ENCODE data around the gene AKAP6.

The AKAP6 gene

DNA sequence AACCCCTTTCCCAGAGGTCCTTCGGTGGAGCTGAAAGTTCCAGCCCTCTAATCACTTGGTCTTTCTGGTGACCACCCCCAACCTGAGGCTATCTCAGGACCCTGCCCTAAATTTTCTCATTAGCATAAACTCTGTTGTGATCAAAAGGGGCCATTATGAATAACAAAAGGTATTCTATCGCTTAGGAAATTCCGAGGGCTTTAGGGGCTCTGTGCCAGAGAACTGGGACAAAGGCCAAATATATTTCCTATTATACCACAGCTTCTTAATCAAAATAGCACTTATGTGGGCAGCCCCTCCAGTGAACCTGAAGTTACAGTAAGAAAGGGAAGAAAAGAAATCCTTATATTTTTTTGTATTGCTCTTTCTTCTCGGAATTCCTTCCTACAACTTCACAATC, 484.3 kb downstream of the AKAP6 start:
- no peak for TF ChIP-seq EZH2 (IDR thresholded peaks at IDR 0.05; ENCODE audit: borderline replicate concordance, low read length)
- TF ChIP-seq, protein P1, sequence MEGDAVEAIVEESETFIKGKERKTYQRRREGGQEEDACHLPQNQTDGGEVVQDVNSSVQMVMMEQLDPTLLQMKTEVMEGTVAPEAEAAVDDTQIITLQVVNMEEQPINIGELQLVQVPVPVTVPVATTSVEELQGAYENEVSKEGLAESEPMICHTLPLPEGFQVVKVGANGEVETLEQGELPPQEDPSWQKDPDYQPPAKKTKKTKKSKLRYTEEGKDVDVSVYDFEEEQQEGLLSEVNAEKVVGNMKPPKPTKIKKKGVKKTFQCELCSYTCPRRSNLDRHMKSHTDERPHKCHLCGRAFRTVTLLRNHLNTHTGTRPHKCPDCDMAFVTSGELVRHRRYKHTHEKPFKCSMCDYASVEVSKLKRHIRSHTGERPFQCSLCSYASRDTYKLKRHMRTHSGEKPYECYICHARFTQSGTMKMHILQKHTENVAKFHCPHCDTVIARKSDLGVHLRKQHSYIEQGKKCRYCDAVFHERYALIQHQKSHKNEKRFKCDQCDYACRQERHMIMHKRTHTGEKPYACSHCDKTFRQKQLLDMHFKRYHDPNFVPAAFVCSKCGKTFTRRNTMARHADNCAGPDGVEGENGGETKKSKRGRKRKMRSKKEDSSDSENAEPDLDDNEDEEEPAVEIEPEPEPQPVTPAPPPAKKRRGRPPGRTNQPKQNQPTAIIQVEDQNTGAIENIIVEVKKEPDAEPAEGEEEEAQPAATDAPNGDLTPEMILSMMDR (IDR thresholded peaks at IDR 0.05; ENCODE audit: low read length) = no peak
- H3K27ac ChIP-seq (ENCODE audit: low read depth, low read length, poor library complexity, severe bottlenecking) = no peak overlapping the region
- H3K4me3 ChIP-seq (ENCODE audit: low read depth, low read length, poor library complexity, severe bottlenecking) = no peak overlapping the region

DNA sequence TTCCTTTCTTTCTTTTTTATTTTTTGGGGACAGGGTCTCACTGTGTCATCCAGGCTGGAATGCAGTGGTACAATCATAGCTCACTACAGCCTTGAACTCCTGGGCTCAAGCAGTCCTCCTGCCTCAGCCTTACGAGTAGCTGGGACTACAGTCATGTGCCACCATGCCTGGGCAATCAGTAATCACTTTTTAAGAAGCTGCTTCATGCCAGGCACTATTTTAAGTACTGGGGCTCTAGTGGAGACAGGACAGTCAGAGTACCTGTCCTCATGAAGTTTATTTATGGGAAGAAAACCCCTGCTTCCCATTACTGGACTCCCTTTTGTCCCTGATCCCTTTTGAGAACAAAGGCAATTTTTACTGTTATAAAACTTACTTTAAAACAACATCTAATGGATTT, 485.6 kb downstream of the AKAP6 start:
- Histone ChIP-seq H4K20me1 (ENCODE audit: insufficient read depth, low read length) (no peaks in the 10 kb centered on the region), H3K4me1 (ENCODE audit: insufficient read depth, low read length, severe bottlenecking) (no peaks in the 10 kb centered on the region), H3K4me3 (ENCODE audit: low read depth, low read length, poor library complexity, severe bottlenecking) (no peak overlapping the region), H3K27me3 (ENCODE audit: insufficient read depth, low read length) (no peaks in the 10 kb centered on the region), H3K9me2 (ENCODE audit: low read depth, low read length) (no peaks in the 10 kb centered on the region), H3K9ac (ENCODE audit: low read length) (no peak overlapping the region), H2AFZ (ENCODE audit: low read length) (no peak overlapping the region), H3K9me3 (ENCODE audit: low read length) (no peaks in the 10 kb centered on the region), H3K4me2 (ENCODE audit: low read length) (no peak overlapping the region), H3K27ac (ENCODE audit: low read depth, low read length, poor library complexity, severe bottlenecking) (no peak overlapping the region), H3K79me2 (ENCODE audit: insufficient read depth, low read length) (no peaks in the 10 kb centered on the region), H3K36me3 (ENCODE audit: insufficient read depth, low read length) (no peaks in the 10 kb centered on the region), H3F3A (ENCODE audit: insufficient read depth, low read length) (no peaks in the 10 kb centered on the region)
- TF ChIP-seq EZH2 (IDR thresholded peaks at IDR 0.05; ENCODE audit: borderline replicate concordance, low read length) = no peak
- TF ChIP-seq, protein P1 (IDR thresholded peaks at IDR 0.05; ENCODE audit: low read length) = no peak

More for the DNA sequence above, 484.3 kb downstream of the AKAP6 start:
- H4K20me1 ChIP-seq (ENCODE audit: insufficient read depth, low read length) = no peaks in the 10 kb centered on the region
- no peaks in the 10 kb centered on the region for H3K36me3 ChIP-seq (ENCODE audit: insufficient read depth, low read length)
- no peaks in the 10 kb centered on the region for H3K27me3 ChIP-seq (ENCODE audit: insufficient read depth, low read length)
- no peaks in the 10 kb centered on the region for H3K79me2 ChIP-seq (ENCODE audit: insufficient read depth, low read length)
- H3K9me3 ChIP-seq (ENCODE audit: low read length) = no peaks in the 10 kb centered on the region
- no peaks in the 10 kb centered on the region for H3K9me2 ChIP-seq (ENCODE audit: low read depth, low read length)
- no peak overlapping the region for H3K9ac ChIP-seq (ENCODE audit: low read length)
- H3K4me1 ChIP-seq (ENCODE audit: insufficient read depth, low read length, severe bottlenecking) = no peaks in the 10 kb centered on the region
- no peak overlapping the region for H3K4me2 ChIP-seq (ENCODE audit: low read length)
- no peak overlapping the region for H2AFZ ChIP-seq (ENCODE audit: low read length)
- no peaks in the 10 kb centered on the region for H3F3A ChIP-seq (ENCODE audit: insufficient read depth, low read length)

DNA sequence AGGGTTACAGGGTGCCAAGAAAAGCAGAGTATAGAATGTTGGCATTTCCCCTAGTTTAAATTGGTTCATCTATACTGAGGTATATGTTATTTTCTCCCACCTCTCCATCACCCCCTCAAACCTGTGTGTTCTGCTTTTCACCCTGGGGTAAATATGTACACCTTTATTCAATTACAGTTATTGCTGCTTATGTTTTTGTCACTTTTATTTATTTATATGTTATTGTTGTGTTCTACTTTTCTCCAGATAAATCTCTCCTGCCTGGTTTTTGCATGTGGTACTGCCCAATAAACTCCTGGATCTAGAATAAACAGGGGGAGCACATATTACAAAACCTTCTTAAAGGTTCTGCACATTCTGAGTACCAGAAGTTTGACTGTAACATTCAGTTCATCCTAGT, 487.5 kb downstream of the AKAP6 start:
- Histone ChIP-seq H3K4me1 (ENCODE audit: insufficient read depth, low read length, severe bottlenecking) (no peaks in the 10 kb centered on the region), H3K9ac (ENCODE audit: low read length) (no peak overlapping the region), H3K4me3 (ENCODE audit: low read depth, low read length, poor library complexity, severe bottlenecking) (no peak overlapping the region), H3K36me3 (ENCODE audit: insufficient read depth, low read length) (no peaks in the 10 kb centered on the region), H3K4me2 (ENCODE audit: low read length) (no peak overlapping the region), H4K20me1 (ENCODE audit: insufficient read depth, low read length) (no peaks in the 10 kb centered on the region), H3K9me2 (ENCODE audit: low read depth, low read length) (no peaks in the 10 kb centered on the region), H3K27ac (ENCODE audit: low read depth, low read length, poor library complexity, severe bottlenecking) (no peak overlapping the region), H3K9me3 (ENCODE audit: low read length) (no peaks in the 10 kb centered on the region), H3K79me2 (ENCODE audit: insufficient read depth, low read length) (no peaks in the 10 kb centered on the region), H3F3A (ENCODE audit: insufficient read depth, low read length) (no peaks in the 10 kb centered on the region), H2AFZ (ENCODE audit: low read length) (no peak overlapping the region), H3K27me3 (ENCODE audit: insufficient read depth, low read length) (no peaks in the 10 kb centered on the region)
- TF ChIP-seq, protein P1 (IDR thresholded peaks at IDR 0.05; ENCODE audit: low read length) = no peak
- TF ChIP-seq EZH2 (IDR thresholded peaks at IDR 0.05; ENCODE audit: borderline replicate concordance, low read length) = no peak
